GM10266 (cell line): ENCODE measurements around the gene HORMAD2.
"Not testable (repeated sequence)": the region's sequence is repeated elsewhere in the genome, so short reads cannot be mapped to it uniquely, and the experiment has no call there.

Experiments
- DNase-seq: peaks from one replicate; pipeline ENCODE4 v3.0.0; 2012; ENCODE audit errors: extremely low spot score
- CTCF ChIP-seq: IDR thresholded peaks from 2 replicates; pipeline ENCODE4 v1.5.1; 2012; ENCODE audit warnings: mild to moderate bottlenecking, low read depth; ENCODE audit not compliant: control insufficient read depth, insufficient read depth; ENCODE audit errors: missing control alignments

The HORMAD2 gene

DNA sequence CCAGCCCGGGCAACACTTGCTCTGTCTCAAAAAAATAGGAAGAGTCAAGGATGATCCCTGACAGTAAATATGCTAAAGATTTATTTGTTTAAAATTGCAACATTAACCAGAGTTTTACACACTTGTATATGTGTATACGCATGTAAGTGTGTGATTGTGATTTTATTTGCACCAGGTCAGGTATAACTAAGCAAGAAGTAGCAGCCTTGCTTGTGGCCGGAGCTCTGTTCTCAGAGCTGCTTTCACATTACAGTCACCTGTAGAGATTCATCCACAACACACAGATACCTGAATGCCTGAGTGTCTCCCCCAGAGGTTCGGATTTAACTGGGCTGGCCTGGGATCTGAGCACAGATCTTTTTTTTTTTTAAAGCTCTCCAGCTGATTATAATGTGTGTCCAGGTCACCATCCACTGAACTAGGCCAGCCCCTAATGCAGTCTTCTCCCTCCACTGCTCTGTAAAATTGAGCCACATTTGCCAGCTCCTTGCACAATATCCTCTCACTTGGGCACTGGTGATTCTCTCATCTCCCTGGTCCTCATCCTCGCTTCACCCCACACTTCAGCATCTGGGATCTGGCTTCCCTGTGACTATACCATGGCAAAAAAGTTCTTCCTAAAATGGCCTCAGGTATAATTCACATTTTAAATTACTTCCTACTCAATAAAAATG is 118.0 kb downstream of the HORMAD2 start:
- no peak for TF ChIP-seq CTCF
- DNase-seq, result no peak

- no peak for TF ChIP-seq CTCF
- no peak for DNase-seq
Measured at GRCh38 chr22:30198921-30199320, 118.7 kb downstream of the HORMAD2 start.

DNA sequence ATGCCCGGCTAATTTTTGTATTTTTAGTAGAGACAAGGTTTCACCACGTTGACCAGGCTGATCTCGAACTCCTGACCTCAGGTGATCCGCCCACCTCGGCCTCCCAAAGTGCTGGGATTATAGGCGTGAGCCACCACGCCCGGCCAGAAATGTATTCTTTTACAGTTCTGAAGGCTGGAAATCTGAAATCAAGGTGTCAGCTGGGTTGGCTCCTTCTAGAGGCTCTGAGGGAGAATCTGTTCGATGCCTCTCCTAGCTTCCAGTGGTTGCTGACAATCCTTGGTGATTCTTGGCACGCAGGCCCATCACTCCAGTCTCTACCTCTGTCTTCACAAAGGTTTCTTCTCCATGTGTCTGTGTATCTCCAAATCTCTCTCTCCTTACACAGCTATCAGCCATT is 120.6 kb downstream of the HORMAD2 start:
- DNase-seq, result not testable (repeated sequence)

DNA sequence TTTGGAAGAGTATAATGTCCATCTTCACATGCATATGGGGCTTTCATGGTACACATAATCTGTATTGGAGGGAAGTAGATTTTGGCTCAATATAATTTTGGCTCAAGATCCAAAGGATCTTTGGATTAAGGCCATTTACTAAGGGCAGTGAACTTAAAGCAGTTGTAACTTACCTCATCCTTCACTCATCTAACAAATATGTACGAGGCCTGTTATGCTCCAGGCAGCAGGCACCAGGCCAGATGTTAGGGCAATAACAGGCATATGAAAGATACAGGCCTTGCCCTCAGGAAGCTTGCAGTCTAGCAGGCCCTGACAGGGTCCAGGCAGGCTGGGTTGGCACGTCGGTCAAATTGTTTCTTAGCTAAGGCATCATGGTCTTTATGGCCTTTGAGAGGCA is 121.7 kb downstream of the HORMAD2 start:
- no peak for TF ChIP-seq CTCF
- DNase-seq, result no peak

DNA sequence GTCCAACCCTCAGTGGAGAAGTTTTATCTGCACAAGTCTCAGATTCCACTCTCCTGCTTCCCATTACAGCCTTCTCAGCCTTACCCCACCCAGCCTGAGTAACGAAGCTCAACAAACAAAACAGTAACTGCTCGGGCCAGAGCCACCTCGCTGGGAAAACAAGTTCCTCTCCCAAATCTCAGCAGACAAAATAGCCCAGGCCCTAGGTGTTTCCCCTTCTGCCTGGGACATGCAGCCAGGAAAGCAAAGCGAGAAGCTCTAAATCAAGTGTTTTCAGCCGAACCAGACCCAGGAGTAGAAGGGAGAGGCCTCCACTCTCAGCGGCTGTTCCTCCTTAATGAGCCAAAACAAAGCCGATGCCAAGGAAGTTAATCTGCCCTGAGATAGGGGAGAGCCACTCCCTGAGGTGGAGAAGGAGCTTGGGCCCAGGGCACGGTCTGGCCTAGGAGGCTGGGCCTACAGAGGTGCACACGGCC is 122.3 kb downstream of the HORMAD2 start:
- TF ChIP-seq CTCF, result no peak
- DNase-seq, result no peak

DNA sequence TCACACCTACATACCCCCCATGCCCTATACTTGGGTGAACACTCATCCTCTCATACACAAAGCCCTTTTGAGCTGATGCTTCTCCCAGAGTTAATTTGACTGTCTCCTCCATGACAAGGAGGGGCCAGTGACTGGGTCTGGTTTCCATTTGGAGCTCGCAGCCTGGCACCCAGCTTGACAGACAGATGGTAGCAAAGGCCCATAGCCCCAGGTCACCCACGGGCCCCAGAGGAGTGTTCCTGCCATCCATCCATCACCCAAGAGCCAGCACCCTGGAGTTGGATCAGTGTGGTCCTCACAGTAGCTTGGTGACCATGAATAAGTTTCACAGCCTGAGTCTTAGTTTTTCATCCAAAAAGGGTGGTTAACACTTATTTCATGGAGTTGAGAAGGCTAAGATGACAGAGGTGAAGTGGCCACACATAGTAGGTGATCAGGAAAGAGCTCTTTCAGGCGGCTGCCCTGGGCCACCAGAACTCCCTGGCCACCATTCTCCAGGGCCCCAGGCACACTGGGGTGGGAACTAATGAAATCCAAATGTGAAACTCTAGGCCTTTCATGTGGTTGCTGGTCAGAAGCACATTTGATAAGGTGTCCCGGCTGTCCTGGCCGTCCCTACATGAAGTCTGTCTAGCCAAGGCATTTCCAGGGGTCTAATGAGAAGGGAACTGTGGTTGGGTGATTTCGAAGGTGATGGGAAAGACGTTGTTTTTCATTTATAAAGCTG is 123.9 kb downstream of the HORMAD2 start:
- DNase-seq, result no peak
- TF ChIP-seq CTCF, result no peak

- TF ChIP-seq CTCF, result no peak
- DNase-seq, result no peak
Measured at GRCh38 chr22:30204742-30205111, 124.5 kb downstream of the HORMAD2 start.
